SU-DHL-6 (cell line): ENCODE data around the gene NOD2.

Experiments
- CTCF ChIP-seq: fragments of 200-600 bp; sonication (generic); IDR thresholded peaks from one replicate; pipeline ENCODE4 v1.5.1; 2017; ENCODE audit warnings: antibody characterized with exemption, mild to moderate bottlenecking, low read length, moderate library complexity; ENCODE audit not compliant: insufficient read depth, poor library complexity, severe bottlenecking
- EZH2phosphoT487 ChIP-seq: fragments of 200-600 bp; sonication (generic), shearing (Covaris generic); conservative IDR thresholded peaks from 2 replicates; pipeline ENCODE4 v1.6.1; 2018; ENCODE audit warnings: mild to moderate bottlenecking, antibody characterized with exemption, low read length, moderate library complexity, mixed read lengths

- TF ChIP-seq CTCF (no peak), EZH2phosphoT487 (no peak)
Observed at GRCh38 chr16:50719401-50720337, 26.3 kb downstream of the NOD2 start.
